ENCODE results near the gene DNMBP.

Gene DNMBP

GRCh38 chr10:99883523-99883922 lies 126.2 kb downstream of the DNMBP start:
- Histone ChIP-seq H3K9ac (ENCODE audit: low read depth, low read length, poor library complexity) (no peak overlapping the region), H3K18ac (ENCODE audit: low read length) (no peak overlapping the region), H2BK15ac (ENCODE audit: low read length) (no peak overlapping the region), H3K4me1 (ENCODE audit: control insufficient read depth in 2 of 2, insufficient read depth in 1 of 2, low read depth in 1 of 2, low read length in 2 of 2) (no peaks in the 10 kb centered on the region), H2BK12ac (ENCODE audit: low read length) (no peak overlapping the region), H3K79me1 (ENCODE audit: low read depth, low read length) (no peaks in the 10 kb centered on the region), H2AFZ (ENCODE audit: low read length) (no peak overlapping the region), H3K27me3 (ENCODE audit: control insufficient read depth in 3 of 3, insufficient read depth in 3 of 3, low read depth in 1 of 3, low read length in 3 of 3) (no peaks in the 10 kb centered on the region), H4K8ac (ENCODE audit: low read depth, low read length) (no peak overlapping the region), H3K23ac (ENCODE audit: low read depth, low read length, poor library complexity) (no peak overlapping the region), H3K9me3 (replicated peaks in 1 of 2; ENCODE audit: control insufficient read depth in 2 of 2, insufficient read depth in 1 of 2, low read depth in 1 of 2, low read length in 2 of 2) (no peaks in the 10 kb centered on the region), H2AK5ac (ENCODE audit: low read depth, low read length) (no peak overlapping the region), H3K36me3 (replicated peaks in 1 of 2; ENCODE audit: control insufficient read depth in 2 of 2, insufficient read depth in 2 of 2, low read length in 2 of 2) (peaks cover 57 to 99% of the 10 kb centered on the region in 2 donors), H2BK5ac (ENCODE audit: low read length) (no peak overlapping the region), H3K27ac (replicated peaks; ENCODE audit: low read length) (no peak overlapping the region), H3K14ac (ENCODE audit: low read length) (no peak overlapping the region), H3K4me3 (ENCODE audit: low read length in 2 of 2) (no peak overlapping the region), H3K4me2 (ENCODE audit: insufficient read depth, low read length, poor library complexity, severe bottlenecking) (no peak overlapping the region), H4K91ac (ENCODE audit: low read depth, low read length, poor library complexity) (no peak overlapping the region), H2BK120ac (ENCODE audit: low read depth, low read length) (no peak overlapping the region), H3K4ac (ENCODE audit: low read length) (no peak overlapping the region)
- no CpG with 5 or more reads among the region's 2 CpGs for WGBS, 2 donors (ENCODE audit: extremely low coverage in 2 of 2, insufficient read length in 2 of 2, insufficient replicate concordance in 1 of 2)
- DNase-seq (ENCODE audit: low spot score): no peak

DNA sequence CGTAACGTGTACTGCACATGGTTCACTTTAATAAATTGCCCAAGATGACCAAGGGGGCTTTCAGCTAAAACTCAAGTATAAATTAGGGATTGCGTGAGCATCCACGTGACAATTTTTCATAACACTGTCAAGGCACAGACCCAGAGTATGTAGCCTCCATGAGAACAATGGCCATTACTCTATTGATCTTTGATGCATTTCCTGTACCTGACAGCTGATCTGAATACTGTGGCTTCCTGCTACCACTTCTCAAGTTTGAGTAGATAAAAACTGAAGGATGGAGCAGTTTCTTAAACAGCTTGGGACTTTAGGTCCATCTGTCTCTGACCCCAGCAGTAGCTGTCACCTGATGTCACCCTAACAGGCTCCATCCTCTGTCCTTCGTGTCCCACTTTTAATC lies 128.4 kb downstream of the DNMBP start:
- Histone ChIP-seq H3K36me3 (replicated peaks in 1 of 2; ENCODE audit: control insufficient read depth in 2 of 2, insufficient read depth in 2 of 2, low read length in 2 of 2) (peaks cover 67 to 100% of the 10 kb centered on the region in 2 donors), H2BK15ac (ENCODE audit: low read length) (no peak overlapping the region)
- WGBS, 2 donors (ENCODE audit: extremely low coverage in 2 of 2, insufficient read length in 2 of 2, insufficient replicate concordance in 1 of 2): no CpG with 5 or more reads among the region's 5 CpGs

GRCh38 chr10:99880080-99880835 lies 129.5 kb downstream of the DNMBP start:
- Histone ChIP-seq H3K36me3 (replicated peaks in 1 of 2; ENCODE audit: control insufficient read depth in 2 of 2, insufficient read depth in 2 of 2, low read length in 2 of 2) (peaks cover 63 to 100% of the 10 kb centered on the region in 2 donors), H3K23ac (ENCODE audit: low read depth, low read length, poor library complexity) (no peak overlapping the region), H3K18ac (ENCODE audit: low read length) (no peak overlapping the region), H4K8ac (ENCODE audit: low read depth, low read length) (no peak overlapping the region), H3K79me1 (ENCODE audit: low read depth, low read length) (no peaks in the 10 kb centered on the region), H3K27ac (replicated peaks; ENCODE audit: low read length) (no peak overlapping the region), H3K27me3 (ENCODE audit: control insufficient read depth in 3 of 3, insufficient read depth in 3 of 3, low read depth in 1 of 3, low read length in 3 of 3) (no peaks in the 10 kb centered on the region), H2AFZ (ENCODE audit: low read length) (no peak overlapping the region), H3K4ac (ENCODE audit: low read length) (no peak overlapping the region), H2AK5ac (ENCODE audit: low read depth, low read length) (no peak overlapping the region), H2BK12ac (ENCODE audit: low read length) (no peak overlapping the region), H3K4me2 (ENCODE audit: insufficient read depth, low read length, poor library complexity, severe bottlenecking) (no peak overlapping the region), H4K91ac (ENCODE audit: low read depth, low read length, poor library complexity) (no peak overlapping the region), H3K4me3 (ENCODE audit: low read length in 2 of 2) (peak overlapping the region in 1 of 2 donors; percentile 50), H3K9ac (ENCODE audit: low read depth, low read length, poor library complexity) (no peak overlapping the region), H2BK5ac (ENCODE audit: low read length) (no peak overlapping the region), H3K14ac (ENCODE audit: low read length) (no peak overlapping the region), H3K9me3 (replicated peaks in 1 of 2; ENCODE audit: control insufficient read depth in 2 of 2, insufficient read depth in 1 of 2, low read depth in 1 of 2, low read length in 2 of 2) (peaks cover 0 to 2% of the 10 kb centered on the region in 2 donors), H2BK15ac (ENCODE audit: low read length) (no peak overlapping the region), H3K4me1 (ENCODE audit: control insufficient read depth in 2 of 2, insufficient read depth in 1 of 2, low read depth in 1 of 2, low read length in 2 of 2) (no peaks in the 10 kb centered on the region), H2BK120ac (ENCODE audit: low read depth, low read length) (no peak overlapping the region)
- whole genome bisulfite sequencing, 2 donors (ENCODE audit: extremely low coverage in 2 of 2, insufficient read length in 2 of 2, insufficient replicate concordance in 1 of 2): no CpG with 5 or more reads among the region's 19 CpGs
- no peak for DNase-seq (ENCODE audit: low spot score)

More for the DNA sequence above, 128.4 kb downstream of the DNMBP start:
- H3K79me1 ChIP-seq (ENCODE audit: low read depth, low read length): no peaks in the 10 kb centered on the region
- no peak overlapping the region for H2BK120ac ChIP-seq (ENCODE audit: low read depth, low read length)
- no peaks in the 10 kb centered on the region for H3K4me1 ChIP-seq (ENCODE audit: control insufficient read depth in 2 of 2, insufficient read depth in 1 of 2, low read depth in 1 of 2, low read length in 2 of 2)
- H4K8ac ChIP-seq (ENCODE audit: low read depth, low read length): no peak overlapping the region
- H3K14ac ChIP-seq (ENCODE audit: low read length): no peak overlapping the region
- H2BK5ac ChIP-seq (ENCODE audit: low read length): no peak overlapping the region
- no peaks in the 10 kb centered on the region for H3K27me3 ChIP-seq (ENCODE audit: control insufficient read depth in 3 of 3, insufficient read depth in 3 of 3, low read depth in 1 of 3, low read length in 3 of 3)
- H2AFZ ChIP-seq (ENCODE audit: low read length): no peak overlapping the region
- no peak for DNase-seq (ENCODE audit: low spot score)
- no peak overlapping the region for H3K27ac ChIP-seq (replicated peaks; ENCODE audit: low read length)
- no peak overlapping the region for H3K4me3 ChIP-seq (ENCODE audit: low read length in 2 of 2)
- H3K23ac ChIP-seq (ENCODE audit: low read depth, low read length, poor library complexity): no peak overlapping the region
- H3K9ac ChIP-seq (ENCODE audit: low read depth, low read length, poor library complexity): no peak overlapping the region
- peaks cover 0 to 2% of the 10 kb centered on the region in 2 donors for H3K9me3 ChIP-seq (replicated peaks in 1 of 2; ENCODE audit: control insufficient read depth in 2 of 2, insufficient read depth in 1 of 2, low read depth in 1 of 2, low read length in 2 of 2)
- H2BK12ac ChIP-seq (ENCODE audit: low read length): no peak overlapping the region
- no peak overlapping the region for H2AK5ac ChIP-seq (ENCODE audit: low read depth, low read length)
- H3K4ac ChIP-seq (ENCODE audit: low read length): no peak overlapping the region
- H3K4me2 ChIP-seq (ENCODE audit: insufficient read depth, low read length, poor library complexity, severe bottlenecking): no peak overlapping the region
- H4K91ac ChIP-seq (ENCODE audit: low read depth, low read length, poor library complexity): no peak overlapping the region
- H3K18ac ChIP-seq (ENCODE audit: low read length): no peak overlapping the region

DNA sequence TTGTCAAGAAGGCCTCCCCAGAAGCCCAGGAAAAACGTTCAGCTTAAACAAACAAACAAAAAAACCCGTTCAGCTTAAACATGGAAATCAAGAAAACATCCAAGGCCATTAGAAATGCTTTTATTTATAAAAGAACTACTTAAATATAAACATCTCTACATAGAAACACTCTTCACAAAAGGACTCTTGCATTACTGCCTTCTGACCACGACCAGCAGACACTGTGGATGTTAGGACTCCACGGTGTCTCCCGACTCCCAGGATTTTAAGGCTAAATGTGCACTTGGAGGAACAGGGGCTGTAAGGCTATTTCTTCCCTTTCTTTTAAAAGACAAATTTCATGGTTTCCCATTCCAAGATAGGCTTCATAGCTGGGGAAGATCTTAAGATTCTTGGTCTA lies 134.3 kb downstream of the DNMBP start:
- Histone ChIP-seq H3K23ac (ENCODE audit: low read depth, low read length, poor library complexity) (no peak overlapping the region), H2AK5ac (ENCODE audit: low read depth, low read length) (no peak overlapping the region), H3K4me1 (ENCODE audit: control insufficient read depth in 2 of 2, insufficient read depth in 1 of 2, low read depth in 1 of 2, low read length in 2 of 2) (no peaks in the 10 kb centered on the region), H2BK15ac (ENCODE audit: low read length) (no peak overlapping the region), H2BK120ac (ENCODE audit: low read depth, low read length) (no peak overlapping the region), H4K8ac (ENCODE audit: low read depth, low read length) (no peak overlapping the region), H3K9ac (ENCODE audit: low read depth, low read length, poor library complexity) (no peak overlapping the region), H2AFZ (ENCODE audit: low read length) (no peak overlapping the region), H3K14ac (ENCODE audit: low read length) (no peak overlapping the region), H3K36me3 (replicated peaks in 1 of 2; ENCODE audit: control insufficient read depth in 2 of 2, insufficient read depth in 2 of 2, low read length in 2 of 2) (peaks cover 36 to 63% of the 10 kb centered on the region in 2 donors), H3K18ac (ENCODE audit: low read length) (no peak overlapping the region), H4K91ac (ENCODE audit: low read depth, low read length, poor library complexity) (no peak overlapping the region), H2BK12ac (ENCODE audit: low read length) (no peak overlapping the region), H3K79me1 (ENCODE audit: low read depth, low read length) (no peaks in the 10 kb centered on the region), H3K9me3 (replicated peaks in 1 of 2; ENCODE audit: control insufficient read depth in 2 of 2, insufficient read depth in 1 of 2, low read depth in 1 of 2, low read length in 2 of 2) (peaks cover 0 to 2% of the 10 kb centered on the region in 2 donors), H3K4me3 (ENCODE audit: low read length in 2 of 2) (no peak overlapping the region), H3K27ac (replicated peaks; ENCODE audit: low read length) (no peak overlapping the region), H3K4ac (ENCODE audit: low read length) (no peak overlapping the region), H2BK5ac (ENCODE audit: low read length) (no peak overlapping the region), H3K27me3 (ENCODE audit: control insufficient read depth in 3 of 3, insufficient read depth in 3 of 3, low read depth in 1 of 3, low read length in 3 of 3) (no peaks in the 10 kb centered on the region), H3K4me2 (ENCODE audit: insufficient read depth, low read length, poor library complexity, severe bottlenecking) (no peak overlapping the region)
- WGBS, 2 donors (ENCODE audit: extremely low coverage in 2 of 2, insufficient read length in 2 of 2, insufficient replicate concordance in 1 of 2): no CpG with 5 or more reads among the region's 5 CpGs
- DNase-seq (ENCODE audit: low spot score): no peak

All from neuronal stem cell (in vitro differentiated cells).